DOHH2 (cell line): ENCODE measurements around the gene MYH11.

ENCODE experiments used
- H3F3A ChIP-seq: fragments of 200-600 bp; sonication (generic), shearing (Covaris generic); 2 replicates; pipeline ENCODE4 v1.6.0; 2016; ENCODE audit warnings: antibody characterized with exemption, mild to moderate bottlenecking; ENCODE audit not compliant: control insufficient read depth, insufficient read depth
- H3K27ac ChIP-seq: fragments of 200-600 bp; sonication (generic); 2 replicates; pipeline ENCODE4 v1.5.1; 2014; ENCODE audit warnings: low read depth, mild to moderate bottlenecking, low read length, moderate library complexity
- H3K27me3 ChIP-seq: fragments of 200-600 bp; sonication (generic); 2 replicates; pipeline ENCODE4 v1.6.1; 2014; ENCODE audit warnings: mild to moderate bottlenecking, low read length, mixed read lengths; ENCODE audit not compliant: control insufficient read depth
- H3K36me3 ChIP-seq: fragments of 200-600 bp; sonication (generic); 2 replicates; pipeline ENCODE4 v1.6.1; 2014; ENCODE audit warnings: mild to moderate bottlenecking, low read length, moderate library complexity, mixed read lengths; ENCODE audit not compliant: control insufficient read depth
- H3K4me1 ChIP-seq: fragments of 200-600 bp; sonication (generic); 2 replicates; pipeline ENCODE4 v1.6.1; 2014; ENCODE audit warnings: mild to moderate bottlenecking, low read length, mixed read lengths; ENCODE audit not compliant: control insufficient read depth
- H3K4me2 ChIP-seq: fragments of 200-600 bp; sonication (generic); 2 replicates; pipeline ENCODE4 v1.6.0; 2014; ENCODE audit warnings: mild to moderate bottlenecking, low read length, moderate library complexity
- H3K4me3 ChIP-seq: fragments of 200-600 bp; sonication (generic); 2 replicates; pipeline ENCODE4 v1.5.1; 2014; ENCODE audit warnings: mild to moderate bottlenecking, low read length, mixed read lengths
- H3K79me2 ChIP-seq: fragments of 200-600 bp; sonication (generic); 2 replicates; pipeline ENCODE4 v1.6.1; 2014; ENCODE audit warnings: mild to moderate bottlenecking, low read length, mixed read lengths; ENCODE audit not compliant: control insufficient read depth
- H3K9me2 ChIP-seq: fragments of 200-600 bp; sonication (generic); replicated peaks from 2 replicates; pipeline ENCODE4 v1.6.1; 2014; ENCODE audit warnings: mild to moderate bottlenecking, low read length, mixed read lengths; ENCODE audit not compliant: control insufficient read depth
- H3K9me3 ChIP-seq: fragments of 200-600 bp; sonication (generic); 2 replicates; pipeline ENCODE4 v1.6.1; 2014; ENCODE audit warnings: antibody characterized with exemption, low read length, mixed read lengths; ENCODE audit not compliant: control insufficient read depth, insufficient read depth
- H4K20me1 ChIP-seq: fragments of 200-600 bp; sonication (generic); 2 replicates; pipeline ENCODE4 v1.6.0; 2014; ENCODE audit warnings: low read depth, mild to moderate bottlenecking, antibody characterized with exemption, low read length, moderate library complexity; ENCODE audit not compliant: control insufficient read depth, insufficient read depth
- CTCF ChIP-seq: fragments of 200-600 bp; sonication (generic); IDR thresholded peaks from one replicate; pipeline ENCODE4 v1.5.1; 2014; ENCODE audit warnings: antibody characterized with exemption, mild to moderate bottlenecking, low read depth, low read length; ENCODE audit not compliant: poor library complexity, severe bottlenecking
- EZH2phosphoT487 ChIP-seq: fragments of 200-600 bp; sonication (generic); IDR thresholded peaks from 2 replicates; pipeline ENCODE4 v1.6.1; 2017; ENCODE audit warnings: borderline replicate concordance, mild to moderate bottlenecking, antibody characterized with exemption, low read length, moderate library complexity, mixed read lengths

Gene MYH11

GRCh38 chr16:15781650-15782049 is 75.2 kb downstream of the MYH11 start:
- H3K27ac ChIP-seq = no peak overlapping the region

GRCh38 chr16:15780805-15781204 is 76.0 kb downstream of the MYH11 start:
- peaks cover 4% of the 10 kb centered on the region; the same call in 1 of the 2 replicates for H3K4me1 ChIP-seq

More at GRCh38 chr16:15781650-15782049, 75.2 kb downstream of the MYH11 start:
- Histone ChIP-seq H3K4me1 (peaks cover 4% of the 10 kb centered on the region; the same call in 1 of the 2 replicates), H3K36me3 (no peaks in the 10 kb centered on the region), H4K20me1 (no peaks in the 10 kb centered on the region), H3K4me2 (no peak overlapping the region), H3K27me3 (peaks cover 4% of the 10 kb centered on the region; the same call in 1 of the 2 replicates), H3K79me2 (no peaks in the 10 kb centered on the region), H3K9me2 (no peaks in the 10 kb centered on the region), H3K4me3 (no peak overlapping the region), H3F3A (no peaks in the 10 kb centered on the region), H3K9me3 (no peaks in the 10 kb centered on the region)
- no peak for TF ChIP-seq EZH2phosphoT487

GRCh38 chr16:15779664-15780351 is 77.0 kb downstream of the MYH11 start:
- H3K36me3 ChIP-seq = no peaks in the 10 kb centered on the region
- H3K4me3 ChIP-seq = no peak overlapping the region
- H3F3A ChIP-seq = no peaks in the 10 kb centered on the region
- peaks cover 4% of the 10 kb centered on the region; the same call in 1 of the 2 replicates for H3K4me1 ChIP-seq
- H3K9me2 ChIP-seq = no peaks in the 10 kb centered on the region
- no peaks in the 10 kb centered on the region for H4K20me1 ChIP-seq
- no peaks in the 10 kb centered on the region for H3K79me2 ChIP-seq
- H3K27me3 ChIP-seq = peaks cover 4% of the 10 kb centered on the region; the same call in 1 of the 2 replicates
- no peak for TF ChIP-seq CTCF
- no peak for TF ChIP-seq EZH2phosphoT487
- no peak overlapping the region for H3K27ac ChIP-seq
- no peak overlapping the region for H3K4me2 ChIP-seq
- no peaks in the 10 kb centered on the region for H3K9me3 ChIP-seq

More at GRCh38 chr16:15780805-15781204, 76.0 kb downstream of the MYH11 start:
- no peaks in the 10 kb centered on the region for H3K79me2 ChIP-seq
- H4K20me1 ChIP-seq = no peaks in the 10 kb centered on the region
- no peaks in the 10 kb centered on the region for H3F3A ChIP-seq
- TF ChIP-seq EZH2phosphoT487 (no peak), CTCF (no peak)
- no peaks in the 10 kb centered on the region for H3K36me3 ChIP-seq
- no peak overlapping the region for H3K27ac ChIP-seq
- no peaks in the 10 kb centered on the region for H3K9me2 ChIP-seq
- H3K4me2 ChIP-seq = no peak overlapping the region
- no peak overlapping the region for H3K4me3 ChIP-seq
- no peaks in the 10 kb centered on the region for H3K9me3 ChIP-seq
- peaks cover 4% of the 10 kb centered on the region; the same call in 1 of the 2 replicates for H3K27me3 ChIP-seq

GRCh38 chr16:15778999-15779614 is 77.7 kb downstream of the MYH11 start:
- Histone ChIP-seq H3K36me3 (no peaks in the 10 kb centered on the region), H3F3A (no peaks in the 10 kb centered on the region), H3K9me2 (no peaks in the 10 kb centered on the region), H3K79me2 (no peaks in the 10 kb centered on the region), H3K4me2 (no peak overlapping the region), H3K9me3 (no peaks in the 10 kb centered on the region), H4K20me1 (no peaks in the 10 kb centered on the region), H3K27ac (no peak overlapping the region), H3K4me3 (no peak overlapping the region), H3K4me1 (peaks cover 4% of the 10 kb centered on the region; the same call in 1 of the 2 replicates), H3K27me3 (peaks cover 4% of the 10 kb centered on the region; the same call in 1 of the 2 replicates)
- no peak for TF ChIP-seq CTCF
- TF ChIP-seq EZH2phosphoT487 = no peak
